GM18858 (cell line): ENCODE results near the gene SLC22A12.
"Not testable (repeated sequence)": the region's sequence is repeated elsewhere in the genome, so short reads cannot be mapped to it uniquely, and the experiment has no call there.

Experiments
- ATAC-seq: cut with Tn5 transposase; IDR thresholded peaks from one replicate; pipeline ENCODE4 v1.9.1; 2021; ENCODE audit not compliant: unreplicated experiment

Gene SLC22A12

GRCh38 chr11:64583296-64584262, 7.4 kb upstream of the SLC22A12 start:
- no peak for ATAC-seq

GRCh38 chr11:64585150-64585549, 5.9 kb upstream of the SLC22A12 start:
- ATAC-seq, result no peak

GRCh38 chr11:64586366-64586765, 4.7 kb upstream of the SLC22A12 start:
- ATAC-seq, result no peak

GRCh38 chr11:64588701-64589100, 2.3 kb upstream of the SLC22A12 start:
- no peak for ATAC-seq

- no peak for ATAC-seq
These were observed 525 bp downstream of the SLC22A12 start for GRCh38 chr11:64591257-64592233.

GRCh38 chr11:64592234-64592615, 1.2 kb downstream of the SLC22A12 start:
- ATAC-seq, result no peak

GRCh38 chr11:64592656-64593055, 1.6 kb downstream of the SLC22A12 start:
- no peak for ATAC-seq

GRCh38 chr11:64593156-64594105, 2.4 kb downstream of the SLC22A12 start:
- no peak for ATAC-seq

- no peak for ATAC-seq
These were observed 3.3 kb downstream of the SLC22A12 start for GRCh38 chr11:64594159-64594939.

GRCh38 chr11:64595922-64596321, 4.9 kb downstream of the SLC22A12 start:
- ATAC-seq, result not testable (repeated sequence)

GRCh38 chr11:64597671-64598101, 6.7 kb downstream of the SLC22A12 start:
- ATAC-seq, result no peak

- ATAC-seq, result no peak
These were observed 7.2 kb downstream of the SLC22A12 start for GRCh38 chr11:64598106-64598796.

- no peak for ATAC-seq
These were observed 8.0 kb downstream of the SLC22A12 start for GRCh38 chr11:64598797-64599697.

GRCh38 chr11:64599698-64600211, 8.7 kb downstream of the SLC22A12 start:
- ATAC-seq, result no peak

- no peak for ATAC-seq
These were observed 9.4 kb downstream of the SLC22A12 start for GRCh38 chr11:64600281-64600992.

GRCh38 chr11:64601605-64602465, 10.8 kb downstream of the SLC22A12 start:
- no peak for ATAC-seq
